ENCODE results near the gene PRSS23.

GRCh38 chr11:86755146-86755545, 45.2 kb upstream of the PRSS23 start:
- TF ChIP-seq CTCF (IDR thresholded peaks at IDR 0.05) (no peak), POLR2A (IDR thresholded peaks at IDR 0.05) (no peak)
